ENCODE measurements around the gene HSD11B2. TPM values are rescaled to one million over a fixed set of nuclear protein-coding genes. Genes with fewer than 3 reads are reported as not detected.

HSD11B2 gene
- total RNA-seq, 2 experiments from 2014 or later = not detected

DNA sequence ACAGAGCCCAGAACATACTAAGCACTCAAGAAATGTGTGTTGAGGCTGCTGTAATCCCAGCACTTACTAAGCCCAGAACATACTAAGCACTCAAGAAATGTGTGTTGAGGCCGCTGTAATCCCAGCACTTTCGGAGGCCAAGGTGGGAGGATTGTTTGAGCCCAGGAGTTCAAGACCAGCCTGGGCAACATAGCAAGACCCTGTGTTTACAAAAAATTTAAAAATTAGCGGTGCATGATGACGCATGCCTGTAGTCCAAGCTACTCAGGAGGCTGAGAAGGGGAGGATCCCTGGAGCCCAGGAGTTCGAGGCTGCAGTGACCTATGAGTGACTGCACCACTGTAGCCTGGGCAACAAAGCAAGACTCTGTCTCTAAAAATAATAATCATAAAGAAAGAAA is 7.9 kb upstream of the HSD11B2 start:
- H2AFZ ChIP-seq (ENCODE audit: low read length) = no peak overlapping the region
- no peak overlapping the region for H3K4me2 ChIP-seq (ENCODE audit: low read length)
- no peaks in the 10 kb centered on the region for H3K36me3 ChIP-seq (ENCODE audit: insufficient read depth, low read length)
- H3K4me1 ChIP-seq (ENCODE audit: insufficient read depth, low read length, poor library complexity, severe bottlenecking) = no peaks in the 10 kb centered on the region
- no peaks in the 10 kb centered on the region for H4K20me1 ChIP-seq (ENCODE audit: insufficient read depth, low read length)
- POLR2A ChIA-PET = no interaction called here
- no peak overlapping the region for H3K27ac ChIP-seq (ENCODE audit: low read depth, low read length, poor library complexity, severe bottlenecking)
- BruUV-seq (replicated peaks) = no TSS peak
- no peak for TF ChIP-seq EZH2phosphoT487 (IDR thresholded peaks at IDR 0.05; ENCODE audit: borderline replicate concordance, low read depth, low read length)
- TF ChIP-seq, protein P1, sequence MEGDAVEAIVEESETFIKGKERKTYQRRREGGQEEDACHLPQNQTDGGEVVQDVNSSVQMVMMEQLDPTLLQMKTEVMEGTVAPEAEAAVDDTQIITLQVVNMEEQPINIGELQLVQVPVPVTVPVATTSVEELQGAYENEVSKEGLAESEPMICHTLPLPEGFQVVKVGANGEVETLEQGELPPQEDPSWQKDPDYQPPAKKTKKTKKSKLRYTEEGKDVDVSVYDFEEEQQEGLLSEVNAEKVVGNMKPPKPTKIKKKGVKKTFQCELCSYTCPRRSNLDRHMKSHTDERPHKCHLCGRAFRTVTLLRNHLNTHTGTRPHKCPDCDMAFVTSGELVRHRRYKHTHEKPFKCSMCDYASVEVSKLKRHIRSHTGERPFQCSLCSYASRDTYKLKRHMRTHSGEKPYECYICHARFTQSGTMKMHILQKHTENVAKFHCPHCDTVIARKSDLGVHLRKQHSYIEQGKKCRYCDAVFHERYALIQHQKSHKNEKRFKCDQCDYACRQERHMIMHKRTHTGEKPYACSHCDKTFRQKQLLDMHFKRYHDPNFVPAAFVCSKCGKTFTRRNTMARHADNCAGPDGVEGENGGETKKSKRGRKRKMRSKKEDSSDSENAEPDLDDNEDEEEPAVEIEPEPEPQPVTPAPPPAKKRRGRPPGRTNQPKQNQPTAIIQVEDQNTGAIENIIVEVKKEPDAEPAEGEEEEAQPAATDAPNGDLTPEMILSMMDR (conservative IDR thresholded peaks at IDR 0.05; ENCODE audit: low read length) = no peak
- no peak overlapping the region for H3K4me3 ChIP-seq (ENCODE audit: low read depth, low read length, poor library complexity, severe bottlenecking)
- no peaks in the 10 kb centered on the region for H3K9me3 ChIP-seq (ENCODE audit: low read length)
- CTCF ChIA-PET (ENCODE audit: unreplicated experiment) = no interaction called here
- H3K79me2 ChIP-seq (ENCODE audit: insufficient read depth, low read depth, low read length) = no peaks in the 10 kb centered on the region
- DNase-seq (ENCODE audit: low spot score) = no peak
- H3K9me2 ChIP-seq (ENCODE audit: insufficient read depth, low read length) = no peaks in the 10 kb centered on the region
- intact Hi-C loops (cut with micrococcal nuclease; ENCODE audit: unreplicated experiment) = no loop called here

DNA sequence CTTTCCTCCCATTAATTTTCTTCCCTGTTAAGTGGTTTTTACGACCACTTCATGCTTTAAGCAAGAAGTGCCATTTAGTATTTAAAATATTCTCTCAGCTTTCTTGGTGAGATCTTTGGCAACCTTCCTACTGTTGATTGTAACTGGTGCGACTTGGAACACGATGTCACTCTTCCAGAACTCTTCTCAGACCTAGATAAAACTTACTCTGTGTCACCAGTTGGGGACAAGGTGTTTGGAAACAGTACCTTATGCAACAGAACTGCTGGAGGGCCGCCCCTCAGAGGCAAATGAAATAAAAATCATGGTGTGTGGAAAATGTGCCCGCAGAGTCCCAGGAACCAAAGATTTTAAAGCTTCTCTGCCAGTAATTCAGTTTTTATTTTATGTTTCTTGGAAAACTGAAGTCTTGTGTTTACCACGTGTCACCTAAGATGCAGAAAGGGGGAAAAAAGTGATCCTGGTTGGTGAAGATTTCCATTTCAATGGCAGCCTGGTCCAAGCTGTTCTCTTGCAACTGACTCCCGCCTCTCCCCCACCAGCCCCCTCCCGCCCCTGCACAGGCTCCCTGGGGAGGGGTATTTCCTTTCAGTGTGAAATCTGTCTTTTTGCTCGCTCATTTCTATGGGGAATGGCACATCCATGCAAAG is 7.2 kb upstream of the HSD11B2 start:
- POLR2A ChIA-PET = no interaction called here
- H3K27ac ChIP-seq (ENCODE audit: low read depth, low read length, poor library complexity, severe bottlenecking) = no peak overlapping the region
- H2AFZ ChIP-seq (ENCODE audit: low read length) = no peak overlapping the region
- intact Hi-C loops (cut with micrococcal nuclease; ENCODE audit: unreplicated experiment) = no loop called here
- no peaks in the 10 kb centered on the region for H4K20me1 ChIP-seq (ENCODE audit: insufficient read depth, low read length)
- H3K9me2 ChIP-seq (ENCODE audit: insufficient read depth, low read length) = no peaks in the 10 kb centered on the region
- no peaks in the 10 kb centered on the region for H3K9me3 ChIP-seq (ENCODE audit: low read length)
- H3K4me2 ChIP-seq (ENCODE audit: low read length) = no peak overlapping the region
- CTCF ChIA-PET (ENCODE audit: unreplicated experiment) = no interaction called here
- TF ChIP-seq EZH2phosphoT487 (IDR thresholded peaks at IDR 0.05; ENCODE audit: borderline replicate concordance, low read depth, low read length) = no peak
- TF ChIP-seq, protein P1 (conservative IDR thresholded peaks at IDR 0.05; ENCODE audit: low read length) = no peak
- no TSS peak for BruUV-seq (replicated peaks)
- no peak for DNase-seq (ENCODE audit: low spot score)
- H3K4me1 ChIP-seq (ENCODE audit: insufficient read depth, low read length, poor library complexity, severe bottlenecking) = no peaks in the 10 kb centered on the region
- no peak overlapping the region for H3K4me3 ChIP-seq (ENCODE audit: low read depth, low read length, poor library complexity, severe bottlenecking)
- H3K36me3 ChIP-seq (ENCODE audit: insufficient read depth, low read length) = no peaks in the 10 kb centered on the region
- H3K79me2 ChIP-seq (ENCODE audit: insufficient read depth, low read depth, low read length) = no peaks in the 10 kb centered on the region

DNA sequence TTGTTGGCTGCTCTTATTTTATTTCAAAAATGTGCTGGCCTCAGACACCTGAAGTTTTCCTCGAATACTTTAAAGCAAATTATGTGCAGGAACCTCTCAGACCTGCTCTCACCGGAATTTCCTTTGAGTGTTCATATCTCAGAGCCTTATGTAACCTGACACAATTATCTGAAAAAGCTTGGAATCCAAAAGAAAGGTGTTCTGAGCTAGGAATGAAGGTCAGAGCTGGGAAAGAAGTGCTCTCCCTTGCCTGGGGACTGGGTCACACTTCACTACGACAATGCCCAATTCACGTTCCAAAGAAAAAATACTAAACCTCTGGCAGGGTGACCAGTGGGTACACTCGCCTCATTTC is 6.7 kb upstream of the HSD11B2 start:
- H3K9me2 ChIP-seq (ENCODE audit: insufficient read depth, low read length) = no peaks in the 10 kb centered on the region
- no peak for DNase-seq (ENCODE audit: low spot score)
- no TSS peak for BruUV-seq (replicated peaks)
- H3K79me2 ChIP-seq (ENCODE audit: insufficient read depth, low read depth, low read length) = no peaks in the 10 kb centered on the region
- H3K36me3 ChIP-seq (ENCODE audit: insufficient read depth, low read length) = no peaks in the 10 kb centered on the region
- no peaks in the 10 kb centered on the region for H3K9me3 ChIP-seq (ENCODE audit: low read length)
- no peaks in the 10 kb centered on the region for H4K20me1 ChIP-seq (ENCODE audit: insufficient read depth, low read length)
- no peak for TF ChIP-seq EZH2phosphoT487 (IDR thresholded peaks at IDR 0.05; ENCODE audit: borderline replicate concordance, low read depth, low read length)
- TF ChIP-seq, protein P1 (conservative IDR thresholded peaks at IDR 0.05; ENCODE audit: low read length) = no peak
- no peak overlapping the region for H2AFZ ChIP-seq (ENCODE audit: low read length)
- H3K27ac ChIP-seq (ENCODE audit: low read depth, low read length, poor library complexity, severe bottlenecking) = no peak overlapping the region
- ChIA-PET POLR2A (interaction anchor here (0.6 kb wide), 1 partner anchor 74 kb away, joined by 5 read pairs; no protein-coding TSS in a partner anchor), CTCF (ENCODE audit: unreplicated experiment) (no interaction called here)
- no peak overlapping the region for H3K4me2 ChIP-seq (ENCODE audit: low read length)
- no peak overlapping the region for H3K4me3 ChIP-seq (ENCODE audit: low read depth, low read length, poor library complexity, severe bottlenecking)
- intact Hi-C loops (cut with micrococcal nuclease; ENCODE audit: unreplicated experiment) = no loop called here
- no peaks in the 10 kb centered on the region for H3K4me1 ChIP-seq (ENCODE audit: insufficient read depth, low read length, poor library complexity, severe bottlenecking)

All from OCI-LY7 (cell line).